RWPE1 (cell line): ENCODE results near the gene ANP32B.

Experiments used
- CTCF ChIA-PET: fragments of 350-600 bp; sonication (Branson Sonifier 250); formaldehyde crosslinking; extraction: SDS; loops from one replicate; lab custom pipeline; 2021; lab: Yijun Ruan, JAX
- POLR2A ChIA-PET: fragments of 400-600 bp; formaldehyde crosslinking; extraction: SDS; loops from one replicate; lab custom pipeline; 2020; ENCODE audit warnings: antibody characterized with exemption; ENCODE audit not compliant: low non-redundant PET; lab: Yijun Ruan, JAX
- DNase-seq: peaks from one replicate; pipeline ENCODE4 v3.0.0; 2012; ENCODE audit warnings: low spot score
- H3K27ac ChIP-seq: fragments of 450-650 bp; 2 replicates; pipeline ENCODE4 v1.5.1; 2017
- TF ChIP-seq, protein P1 (sequence below): fragments of 450-650 bp; conservative IDR thresholded peaks from 2 replicates; pipeline ENCODE4 v1.5.1; 2017; ENCODE audit warnings: low read depth, mild to moderate bottlenecking

ANP32B gene

DNA sequence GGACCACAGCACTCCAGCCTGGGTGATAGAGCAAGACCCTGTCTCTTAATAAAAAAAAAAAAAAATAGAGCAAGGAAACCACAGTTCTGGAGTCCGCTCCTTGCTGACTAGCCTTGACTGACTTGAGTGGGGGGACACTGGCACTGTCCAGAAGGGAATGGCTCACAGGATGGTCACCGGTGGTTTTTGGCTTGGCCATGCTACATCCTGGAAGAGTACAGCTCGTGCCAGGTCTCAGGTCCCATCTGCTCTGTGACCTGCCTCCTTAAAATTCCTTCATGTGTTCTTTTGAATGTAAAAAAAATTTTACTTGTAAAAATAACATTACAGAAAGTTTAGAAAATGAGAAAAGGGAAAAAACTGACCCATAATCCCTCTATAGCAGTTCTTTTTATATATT, 79.0 kb downstream of the ANP32B start:
- H3K27ac ChIP-seq = peak overlapping the region; percentile 14
- DNase-seq = no peak
- CTCF ChIA-PET = no interaction called here
- TF ChIP-seq, protein P1, sequence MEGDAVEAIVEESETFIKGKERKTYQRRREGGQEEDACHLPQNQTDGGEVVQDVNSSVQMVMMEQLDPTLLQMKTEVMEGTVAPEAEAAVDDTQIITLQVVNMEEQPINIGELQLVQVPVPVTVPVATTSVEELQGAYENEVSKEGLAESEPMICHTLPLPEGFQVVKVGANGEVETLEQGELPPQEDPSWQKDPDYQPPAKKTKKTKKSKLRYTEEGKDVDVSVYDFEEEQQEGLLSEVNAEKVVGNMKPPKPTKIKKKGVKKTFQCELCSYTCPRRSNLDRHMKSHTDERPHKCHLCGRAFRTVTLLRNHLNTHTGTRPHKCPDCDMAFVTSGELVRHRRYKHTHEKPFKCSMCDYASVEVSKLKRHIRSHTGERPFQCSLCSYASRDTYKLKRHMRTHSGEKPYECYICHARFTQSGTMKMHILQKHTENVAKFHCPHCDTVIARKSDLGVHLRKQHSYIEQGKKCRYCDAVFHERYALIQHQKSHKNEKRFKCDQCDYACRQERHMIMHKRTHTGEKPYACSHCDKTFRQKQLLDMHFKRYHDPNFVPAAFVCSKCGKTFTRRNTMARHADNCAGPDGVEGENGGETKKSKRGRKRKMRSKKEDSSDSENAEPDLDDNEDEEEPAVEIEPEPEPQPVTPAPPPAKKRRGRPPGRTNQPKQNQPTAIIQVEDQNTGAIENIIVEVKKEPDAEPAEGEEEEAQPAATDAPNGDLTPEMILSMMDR = no peak
- POLR2A ChIA-PET = interaction anchor here (1.1 kb wide), 1 partner anchor 139 kb away, joined by 3 read pairs; no protein-coding TSS in a partner anchor

DNA sequence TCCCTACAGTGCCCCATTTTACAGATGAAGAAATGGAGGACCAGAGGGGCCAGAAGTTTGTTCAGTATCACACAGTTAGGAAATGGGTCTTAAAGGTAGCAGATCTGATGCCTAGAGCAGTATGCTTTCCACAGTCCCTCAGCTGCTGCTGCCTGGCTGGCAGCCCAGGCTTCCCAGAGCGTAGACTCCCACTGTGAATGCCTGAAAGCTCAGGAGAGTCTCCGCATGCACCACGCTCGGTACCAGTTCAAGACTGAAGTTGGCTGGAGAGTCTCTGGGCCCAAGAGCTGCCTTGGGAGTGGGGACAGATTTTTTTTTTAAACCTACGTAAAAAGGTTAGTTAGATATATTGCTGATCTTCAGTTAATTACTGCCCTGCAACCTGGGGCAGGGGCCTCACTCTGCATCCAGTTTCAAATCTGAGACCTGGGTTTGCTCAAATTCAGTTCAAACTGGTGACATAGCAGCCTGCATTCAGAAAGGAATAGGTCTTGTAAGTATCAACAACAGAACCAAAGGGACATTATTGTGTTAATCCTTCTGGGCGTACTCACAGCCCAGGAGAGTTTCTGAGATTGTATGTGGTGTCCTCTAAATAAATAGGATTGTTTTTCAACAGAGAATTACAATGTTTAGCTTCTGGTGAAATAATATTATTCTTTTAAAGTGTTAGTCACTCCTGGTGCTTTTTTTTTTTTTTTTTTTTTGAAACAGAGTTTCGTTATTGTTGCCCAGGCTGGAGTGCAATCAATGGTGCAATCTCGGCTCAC, 81.7 kb downstream of the ANP32B start:
- TF ChIP-seq, protein P1 = no peak
- DNase-seq = no peak
- POLR2A ChIA-PET = interaction anchor here (0.6 kb wide), 1 partner anchor 81 kb away, joined by 3 read pairs; the partner anchor contains the start of gene ANP32B
- no peak overlapping the region for H3K27ac ChIP-seq
- CTCF ChIA-PET = interaction anchor here (0.6 kb wide), 2 partner anchors 211 to 566 kb away, joined by 3 to 4 read pairs; no protein-coding TSS in a partner anchor
